GM21825 (cell line): ENCODE measurements around the gene TMCC3.
A peak's percentile ranks its signal among the peaks of the same experiment; 100 is the strongest.

Experiments
- ATAC-seq: cut with Tn5 transposase; IDR thresholded peaks from one replicate; pipeline ENCODE4 v1.9.1; 2021; ENCODE audit warnings: mild to moderate bottlenecking, moderate library complexity; ENCODE audit not compliant: unreplicated experiment

TMCC3 gene

GRCh38 chr12:94674051-94674451 is 23.7 kb upstream of the TMCC3 start:
- no peak for ATAC-seq

- no peak for ATAC-seq
Observed at GRCh38 chr12:94673496-94673895, 23.1 kb upstream of the TMCC3 start.

- no peak for ATAC-seq
Observed at GRCh38 chr12:94671917-94672316, 21.6 kb upstream of the TMCC3 start.

- no peak for ATAC-seq
Observed at GRCh38 chr12:94670898-94671297, 20.5 kb upstream of the TMCC3 start.

- ATAC-seq = no peak
Observed at GRCh38 chr12:94670075-94670474, 19.7 kb upstream of the TMCC3 start.

GRCh38 chr12:94667031-94667540 is 16.7 kb upstream of the TMCC3 start:
- ATAC-seq = no peak

- no peak for ATAC-seq
Observed at GRCh38 chr12:94666158-94666557, 15.8 kb upstream of the TMCC3 start.

- ATAC-seq = no peak
Observed at GRCh38 chr12:94663702-94664101, 13.3 kb upstream of the TMCC3 start.

GRCh38 chr12:94663071-94663470 is 12.7 kb upstream of the TMCC3 start:
- ATAC-seq = no peak

GRCh38 chr12:94660436-94660835 is 10.1 kb upstream of the TMCC3 start:
- no peak for ATAC-seq

- ATAC-seq = no peak
Observed at GRCh38 chr12:94659346-94659930, 9.1 kb upstream of the TMCC3 start.

- ATAC-seq = no peak
Observed at GRCh38 chr12:94658931-94659330, 8.6 kb upstream of the TMCC3 start.

GRCh38 chr12:94656556-94656955 is 6.2 kb upstream of the TMCC3 start:
- ATAC-seq = no peak

- peak; percentile 44 for ATAC-seq
Observed at GRCh38 chr12:94649349-94650142, 811 bp downstream of the TMCC3 start.

- ATAC-seq = no peak
Observed at GRCh38 chr12:94648578-94648977, 1.8 kb downstream of the TMCC3 start.

- peak; percentile 45 for ATAC-seq
Observed at GRCh38 chr12:94644141-94644979, 6.0 kb downstream of the TMCC3 start.

GRCh38 chr12:94643606-94644005 is 6.8 kb downstream of the TMCC3 start:
- ATAC-seq = no peak

- no peak for ATAC-seq
Observed at GRCh38 chr12:94641283-94641682, 9.1 kb downstream of the TMCC3 start.

- peak; percentile 63 for ATAC-seq
Observed at GRCh38 chr12:94640134-94640928, 10.0 kb downstream of the TMCC3 start.

GRCh38 chr12:94638521-94638920 is 11.8 kb downstream of the TMCC3 start:
- ATAC-seq = no peak
